Measurements from ENCODE around the gene JMJD1C.

GRCh38 chr10:63192826-63193225 is 273.0 kb downstream of the JMJD1C start:
- TF ChIP-seq POLR2AphosphoS5 (IDR thresholded peaks at IDR 0.05): no peak
- TF ChIP-seq, protein P1, sequence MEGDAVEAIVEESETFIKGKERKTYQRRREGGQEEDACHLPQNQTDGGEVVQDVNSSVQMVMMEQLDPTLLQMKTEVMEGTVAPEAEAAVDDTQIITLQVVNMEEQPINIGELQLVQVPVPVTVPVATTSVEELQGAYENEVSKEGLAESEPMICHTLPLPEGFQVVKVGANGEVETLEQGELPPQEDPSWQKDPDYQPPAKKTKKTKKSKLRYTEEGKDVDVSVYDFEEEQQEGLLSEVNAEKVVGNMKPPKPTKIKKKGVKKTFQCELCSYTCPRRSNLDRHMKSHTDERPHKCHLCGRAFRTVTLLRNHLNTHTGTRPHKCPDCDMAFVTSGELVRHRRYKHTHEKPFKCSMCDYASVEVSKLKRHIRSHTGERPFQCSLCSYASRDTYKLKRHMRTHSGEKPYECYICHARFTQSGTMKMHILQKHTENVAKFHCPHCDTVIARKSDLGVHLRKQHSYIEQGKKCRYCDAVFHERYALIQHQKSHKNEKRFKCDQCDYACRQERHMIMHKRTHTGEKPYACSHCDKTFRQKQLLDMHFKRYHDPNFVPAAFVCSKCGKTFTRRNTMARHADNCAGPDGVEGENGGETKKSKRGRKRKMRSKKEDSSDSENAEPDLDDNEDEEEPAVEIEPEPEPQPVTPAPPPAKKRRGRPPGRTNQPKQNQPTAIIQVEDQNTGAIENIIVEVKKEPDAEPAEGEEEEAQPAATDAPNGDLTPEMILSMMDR (IDR thresholded peaks at IDR 0.05): no peak
- TF ChIP-seq EP300 (IDR thresholded peaks at IDR 0.05): no peak
- TF ChIP-seq POLR2A (IDR thresholded peaks at IDR 0.05): no peak
